GM18499 (cell line): ENCODE measurements around the gene BPIFB6.

Source experiments
- ATAC-seq: cut with Tn5 transposase; IDR thresholded peaks from one replicate; pipeline ENCODE4 v1.9.1; 2021; ENCODE audit warnings: moderate number of reproducible peaks; ENCODE audit not compliant: insufficient read depth, unreplicated experiment

The BPIFB6 gene

GRCh38 chr20:33031531-33031930 lies at the start of gene BPIFB6:
TSS of gene BPIFB6 (plus strand) at chr20:33031648. CDS start at chr20:33031648, 0 bp downstream.
- no peak for ATAC-seq

DNA sequence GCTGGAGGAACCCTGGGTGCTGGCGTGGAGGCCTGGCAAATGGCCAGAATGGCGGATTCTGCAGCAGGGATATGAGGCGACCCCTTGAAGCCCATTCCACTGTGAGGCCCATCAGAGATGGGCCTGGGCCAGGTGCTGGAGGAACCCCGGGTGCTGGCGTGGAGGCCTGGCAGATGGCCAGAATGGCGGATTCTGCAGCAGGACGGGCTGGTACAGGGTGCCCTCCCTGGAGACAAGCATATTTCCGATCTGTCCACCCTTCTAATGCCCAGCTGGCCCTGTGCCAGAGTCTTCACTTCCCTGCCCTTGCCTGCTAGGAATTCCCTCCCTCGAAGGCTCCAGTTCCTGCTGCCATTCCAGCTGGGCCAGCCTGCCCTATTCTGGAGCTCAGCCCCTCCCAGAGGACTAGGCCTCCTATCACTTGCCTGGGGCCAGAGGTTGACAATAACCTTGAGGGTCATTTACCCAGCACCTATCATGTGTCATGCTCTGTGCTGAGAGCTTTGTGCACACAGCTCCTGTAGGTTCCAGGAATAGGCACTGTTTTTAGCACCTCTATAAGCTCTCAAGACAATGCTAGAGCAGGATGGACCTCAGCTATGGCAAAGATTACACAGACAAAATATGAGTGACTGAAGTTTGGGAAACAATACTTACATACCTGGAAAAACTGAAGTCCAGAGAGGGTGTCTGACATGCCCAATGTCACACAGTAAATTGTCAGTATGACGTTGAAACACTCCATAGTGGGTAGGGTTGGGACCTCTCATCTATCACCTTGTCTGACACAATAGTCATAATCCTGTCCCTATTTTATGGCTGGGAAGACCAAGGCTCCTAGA lies 48.6 kb upstream of the BPIFB6 start:
- no peak for ATAC-seq

- ATAC-seq: no peak
Observed at GRCh38 chr20:32983459-32984112, 47.9 kb upstream of the BPIFB6 start.

DNA sequence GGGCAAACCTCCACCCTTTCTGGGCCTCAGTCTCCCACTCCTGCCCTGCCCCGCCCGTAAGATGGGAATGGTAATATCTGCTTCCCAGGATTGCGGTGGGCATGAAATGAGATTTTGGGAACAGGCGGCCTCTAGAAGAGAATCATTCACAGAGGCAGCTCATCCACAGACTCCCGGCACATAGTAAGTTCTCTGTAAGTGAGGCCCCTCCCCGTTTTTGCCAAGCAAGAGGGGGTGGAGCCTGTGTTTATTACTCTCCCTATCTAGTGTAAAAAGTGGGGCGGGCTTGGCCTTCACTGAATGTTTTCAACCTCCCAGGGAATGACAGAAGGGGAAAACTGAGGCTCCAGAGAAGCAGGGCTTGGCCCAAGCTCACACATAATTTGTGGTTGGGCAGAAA lies 47.3 kb upstream of the BPIFB6 start:
- ATAC-seq: no peak

DNA sequence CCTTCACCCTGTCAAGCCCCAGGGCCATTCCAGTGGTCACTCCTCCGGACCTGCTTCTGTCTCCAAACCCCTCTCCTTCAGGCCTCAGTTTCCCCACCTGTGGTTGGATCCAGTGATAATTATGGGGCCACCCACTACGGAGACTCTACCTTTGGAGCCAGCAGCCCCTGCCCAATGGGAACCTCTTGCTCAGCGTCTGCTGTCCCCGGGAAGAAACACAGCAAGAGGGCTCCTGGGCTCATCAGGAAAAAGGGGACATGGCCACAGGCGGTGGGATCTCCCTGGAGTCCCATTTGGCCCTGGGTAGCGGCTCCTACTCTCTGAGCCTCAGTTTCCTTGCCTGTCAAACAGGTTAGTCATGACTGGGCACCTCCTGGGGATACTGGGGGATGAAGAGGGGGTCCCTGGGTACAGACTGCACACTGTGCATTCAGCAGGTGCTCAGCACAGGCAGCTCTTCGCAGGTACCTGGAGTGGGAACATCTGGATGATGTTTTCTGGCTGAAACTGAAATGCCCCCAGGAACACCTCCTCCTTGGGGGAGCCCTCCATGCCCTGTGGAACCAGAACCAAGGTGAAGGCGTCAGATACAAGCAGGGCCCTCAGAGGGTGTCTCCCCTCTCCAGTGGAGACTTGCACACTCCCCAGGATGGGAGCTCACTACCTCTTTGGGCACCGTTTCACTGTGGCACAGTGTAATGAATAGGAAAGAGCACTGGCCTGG lies 46.7 kb upstream of the BPIFB6 start:
- no peak for ATAC-seq

DNA sequence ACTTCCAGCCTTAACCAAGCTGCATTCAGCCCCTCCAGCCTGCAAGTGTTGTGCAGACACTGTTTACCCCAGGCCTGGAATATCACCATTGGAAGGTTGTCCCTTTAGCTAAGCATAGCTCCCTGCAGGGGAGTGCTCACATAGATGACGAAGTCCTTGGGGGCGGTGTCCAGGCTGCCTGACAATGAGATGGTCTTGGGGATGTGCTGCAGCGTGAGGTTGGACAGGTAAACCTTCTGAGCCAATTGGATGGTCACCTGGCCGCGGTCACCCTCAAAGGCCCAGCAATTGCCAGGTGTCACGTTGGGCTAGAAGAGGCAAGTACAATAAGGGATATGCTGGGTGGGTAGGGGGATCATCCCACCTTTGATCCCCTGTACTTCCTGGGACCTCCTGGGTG lies 45.9 kb upstream of the BPIFB6 start:
- ATAC-seq: no peak

DNA sequence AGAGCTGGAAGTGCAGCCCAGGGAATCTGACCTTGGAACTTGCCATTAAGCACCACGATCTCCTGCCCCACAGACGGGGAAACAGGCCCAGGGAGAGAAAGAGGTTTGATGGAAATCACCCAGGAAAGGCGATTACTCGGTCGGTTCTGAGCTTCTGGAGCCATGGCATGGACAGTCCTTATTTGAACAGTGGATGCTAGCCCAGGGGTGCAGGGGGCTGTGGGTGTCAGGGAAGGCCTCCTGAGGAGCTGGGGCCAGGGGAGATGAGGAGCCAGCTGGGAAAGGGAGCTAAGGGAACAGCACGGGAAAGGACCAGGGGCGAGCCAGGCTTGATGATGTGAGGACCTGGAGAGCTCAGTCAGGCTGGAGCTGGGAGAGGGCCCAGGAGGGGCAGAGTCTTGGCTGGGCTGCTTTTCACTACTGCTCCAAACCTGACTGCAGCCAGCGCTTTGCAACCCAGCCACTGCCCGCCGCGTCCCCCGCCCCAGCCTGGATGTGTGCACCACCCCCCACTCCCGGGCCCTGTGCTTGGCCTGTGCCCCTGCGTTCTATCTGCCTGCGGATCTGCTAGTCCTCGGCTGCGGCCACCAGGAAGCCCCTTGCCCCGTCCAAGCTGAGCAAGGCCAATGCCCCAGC lies 45.0 kb upstream of the BPIFB6 start:
- no peak for ATAC-seq

- ATAC-seq: no peak
Observed at GRCh38 chr20:32987044-32987825, 44.2 kb upstream of the BPIFB6 start.

DNA sequence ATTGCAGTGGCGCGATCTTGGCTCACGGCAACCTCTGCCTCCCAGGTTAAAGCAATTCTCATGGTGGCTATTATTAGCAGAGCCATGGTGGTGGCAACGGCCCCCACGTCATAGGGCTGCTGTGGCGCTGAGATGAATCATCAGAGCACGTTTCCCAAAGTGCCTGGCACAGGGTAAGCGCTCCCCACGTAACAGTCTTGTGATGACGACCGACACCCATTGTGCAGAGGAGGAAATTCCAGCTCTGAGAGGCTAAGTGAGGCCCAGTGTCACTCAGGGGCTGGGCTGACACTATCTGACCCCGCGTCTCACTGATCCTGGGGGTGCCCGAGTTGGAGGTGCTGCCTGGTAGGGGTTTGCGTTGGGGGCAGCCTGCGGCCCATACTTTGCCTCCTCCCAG lies 43.4 kb upstream of the BPIFB6 start:
- no peak for ATAC-seq

DNA sequence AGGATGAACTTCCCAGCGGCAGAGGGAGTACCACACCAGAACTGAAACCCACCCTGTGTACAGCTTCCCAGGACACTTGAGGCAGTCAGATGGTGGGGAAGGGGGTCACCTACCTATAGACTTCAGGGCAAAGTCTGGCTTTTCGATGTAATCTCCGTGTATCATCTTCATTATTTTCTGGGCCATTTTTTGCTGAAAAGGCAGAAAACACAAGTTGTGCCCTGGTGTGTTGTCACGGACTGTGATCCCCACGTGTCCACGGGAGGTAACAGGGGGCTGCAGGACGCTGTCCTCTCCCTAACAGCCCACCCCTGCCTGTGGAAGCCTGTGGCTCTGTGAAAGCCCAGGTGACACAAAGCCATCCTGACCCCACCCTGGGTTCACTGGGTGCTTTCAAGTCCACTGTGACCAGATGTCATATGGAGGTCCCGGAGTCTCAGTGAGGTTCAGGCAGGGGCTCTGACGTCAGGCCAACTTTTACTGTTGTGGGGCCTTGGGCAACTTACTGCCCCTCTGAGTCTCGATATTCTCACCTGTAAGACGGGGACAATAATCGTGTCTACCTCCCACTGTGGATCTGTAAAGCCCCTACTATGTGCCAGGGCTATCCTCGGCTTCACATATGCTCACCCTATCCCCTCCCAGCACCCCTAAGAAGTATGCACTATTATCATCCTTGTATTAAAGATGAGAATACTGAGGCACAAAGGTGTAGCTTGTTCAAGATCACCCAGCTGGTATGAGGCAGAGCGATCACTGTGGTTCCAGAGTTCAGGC lies 41.8 kb upstream of the BPIFB6 start:
- no peak for ATAC-seq

DNA sequence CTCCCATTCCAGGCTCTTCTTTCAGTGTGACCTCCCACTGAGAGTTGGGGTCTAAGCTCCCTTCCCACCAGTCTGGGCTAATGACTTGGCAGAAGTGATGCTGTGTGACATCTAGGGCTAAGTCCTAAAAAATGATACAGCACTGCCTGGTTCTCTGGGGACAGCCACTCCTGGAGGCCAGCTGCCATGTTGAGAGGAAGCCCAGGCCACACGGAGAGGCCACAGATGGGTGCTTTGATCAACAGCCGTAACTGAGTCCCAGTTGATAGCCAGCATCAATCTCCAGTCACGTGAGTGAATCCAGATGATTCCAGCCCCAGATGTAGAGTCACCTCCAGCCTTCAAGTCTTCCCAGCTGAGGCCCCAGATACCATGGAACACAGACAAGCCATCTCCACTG lies 41.0 kb upstream of the BPIFB6 start:
- no peak for ATAC-seq

GRCh38 chr20:32991383-32991782 lies 40.1 kb upstream of the BPIFB6 start:
- ATAC-seq: no peak

DNA sequence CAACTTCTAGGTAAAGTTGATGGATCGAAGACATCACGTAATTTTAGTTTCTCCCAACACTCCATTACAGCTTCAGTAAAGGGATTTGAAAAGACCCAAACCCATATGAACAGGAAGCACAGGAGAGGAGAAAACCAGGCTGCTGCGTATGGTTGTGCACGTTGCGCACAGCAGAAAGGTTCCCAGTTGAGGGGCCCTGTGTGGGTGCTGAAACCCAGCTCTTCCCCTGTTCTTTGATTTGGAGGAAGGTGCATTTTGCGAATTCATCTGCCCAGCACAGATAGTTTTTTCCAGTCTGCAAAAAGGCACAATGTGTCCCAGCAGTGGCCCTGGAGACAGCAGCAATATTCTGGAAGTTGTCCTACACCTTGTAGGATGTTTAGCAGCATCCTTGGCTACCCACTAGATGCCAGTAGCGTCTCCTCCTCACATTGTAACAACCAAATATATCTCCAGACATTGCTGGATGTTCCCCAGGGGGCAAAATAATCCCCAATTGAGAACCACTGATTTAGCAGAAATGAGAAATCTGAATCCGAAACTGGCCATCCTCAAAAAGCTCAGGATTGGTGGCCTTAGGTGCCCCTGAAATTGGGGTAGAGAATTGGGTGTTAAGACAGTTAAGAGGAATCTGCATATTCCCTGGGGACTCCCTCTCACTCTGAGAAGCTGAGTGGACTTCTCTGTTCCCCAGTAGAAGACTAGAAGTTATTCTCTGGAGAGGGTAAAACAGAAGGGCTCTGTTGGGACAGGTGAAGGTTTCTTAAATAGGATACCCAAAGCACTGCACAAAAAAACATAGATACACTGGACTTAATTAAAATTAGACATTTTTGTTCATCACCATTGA lies 39.4 kb upstream of the BPIFB6 start:
- no peak for ATAC-seq

- ATAC-seq: no peak
Observed at GRCh38 chr20:32993496-32994050, 37.9 kb upstream of the BPIFB6 start.

DNA sequence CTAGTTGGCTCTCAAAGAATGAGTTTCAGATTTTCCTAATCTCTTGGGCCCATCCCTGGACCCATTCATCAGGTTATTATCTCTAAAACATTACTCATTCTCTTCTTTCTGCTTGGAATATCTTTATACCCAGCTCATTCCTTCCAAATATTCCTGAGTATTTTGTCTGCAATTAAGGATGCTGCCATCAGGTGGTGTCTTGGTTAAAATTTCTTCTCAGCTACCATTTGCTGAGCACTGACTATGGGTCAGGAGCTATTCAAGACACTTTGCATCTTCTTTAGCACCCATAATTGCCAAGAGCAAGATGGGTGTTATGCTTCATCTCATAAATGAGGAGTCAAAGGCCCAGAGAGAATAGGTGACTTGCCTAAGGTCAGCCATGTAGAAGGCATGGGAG lies 35.6 kb upstream of the BPIFB6 start:
- ATAC-seq: no peak

- no peak for ATAC-seq
Observed at GRCh38 chr20:32997431-32997830, 34.0 kb upstream of the BPIFB6 start.

DNA sequence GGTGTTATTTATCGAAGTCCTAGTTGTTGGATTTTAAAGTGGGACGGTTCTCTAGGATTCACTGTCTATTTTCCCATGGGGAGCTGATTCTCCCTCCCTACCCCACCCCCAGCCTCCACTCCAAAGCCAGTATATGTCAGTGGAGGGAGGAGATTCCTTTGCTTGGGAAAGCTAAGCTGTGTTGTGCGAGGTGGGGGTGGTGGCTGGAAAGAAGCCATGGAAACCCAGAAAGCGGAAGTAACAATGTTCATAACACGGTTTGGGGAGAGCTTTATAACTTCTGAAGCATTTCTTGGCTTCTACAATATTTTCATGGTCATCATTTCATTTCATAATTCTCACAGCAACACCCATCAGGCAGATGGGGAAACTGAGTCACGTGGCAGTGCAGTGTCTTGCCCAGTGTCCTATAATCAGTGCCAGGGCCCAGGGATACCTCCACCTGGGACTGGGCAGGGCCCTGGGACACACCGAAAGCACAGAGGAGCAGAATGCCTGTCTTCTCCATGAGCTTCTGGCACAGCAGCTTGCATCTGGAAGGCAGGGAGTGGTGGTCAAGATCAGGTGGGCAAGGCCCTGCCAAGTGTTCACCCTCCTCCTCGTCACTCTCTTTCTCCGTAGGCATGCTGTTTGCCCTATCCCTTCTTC lies 31.7 kb upstream of the BPIFB6 start:
- no peak for ATAC-seq
